ENCODE results near the gene RRP1B. TPM values are rescaled to one million over a fixed set of nuclear protein-coding genes. Genes with fewer than 3 reads are reported as not detected.
"Not testable (repeated sequence)": the region's sequence is repeated elsewhere in the genome, so short reads cannot be mapped to it uniquely, and the experiment has no call there.

Gene RRP1B
- total RNA-seq, 2 experiments from 2014 or later = 105 to 106 TPM

- ChIA-PET POLR2A (no interaction called here), CTCF (interaction anchor here (0.7 kb wide), 1 partner anchor 14 kb away, joined by 3 read pairs; no protein-coding TSS in a partner anchor)
Measured at GRCh38 chr21:43691801-43692200, 32.4 kb downstream of the RRP1B start.

GRCh38 chr21:43692949-43693348 is 33.6 kb downstream of the RRP1B start:
- ChIA-PET CTCF (no interaction called here), POLR2A (no interaction called here)

GRCh38 chr21:43693981-43694380 is 34.6 kb downstream of the RRP1B start:
- POLR2A ChIA-PET = no interaction called here

GRCh38 chr21:43694437-43695079 is 35.2 kb downstream of the RRP1B start:
- ChIA-PET POLR2A (no interaction called here), CTCF (interaction anchor here (1.0 kb wide), 1 partner anchor 28 kb away, joined by 3 read pairs; no protein-coding TSS in a partner anchor)

More at GRCh38 chr21:43693981-43694380, 34.6 kb downstream of the RRP1B start:
- CTCF ChIA-PET = interaction anchor here (1.0 kb wide), 1 partner anchor 27 kb away, joined by 3 read pairs; no protein-coding TSS in a partner anchor

- POLR2A ChIA-PET = no interaction called here
- CTCF ChIA-PET = no interaction called here
Measured at GRCh38 chr21:43696214-43696613, 36.9 kb downstream of the RRP1B start.

GRCh38 chr21:43697758-43698643 is 38.6 kb downstream of the RRP1B start:
- ChIA-PET CTCF (interaction anchor here (0.7 kb wide), 1 partner anchor 67 kb away, joined by 3 read pairs; no protein-coding TSS in a partner anchor), POLR2A (no interaction called here)

- POLR2A ChIA-PET, CTCF ChIA-PET: not testable (repeated sequence)
Measured at GRCh38 chr21:43699492-43699777, 40.1 kb downstream of the RRP1B start.

GRCh38 chr21:43699933-43700599 is 40.7 kb downstream of the RRP1B start:
- ChIA-PET POLR2A (no interaction called here), CTCF (no interaction called here)

GRCh38 chr21:43701936-43702784 is 42.8 kb downstream of the RRP1B start:
- ChIA-PET POLR2A (no interaction called here), CTCF (no interaction called here)

- ChIA-PET POLR2A (no interaction called here), CTCF (no interaction called here)
Measured at GRCh38 chr21:43702785-43703034, 43.4 kb downstream of the RRP1B start.

GRCh38 chr21:43703035-43703880 is 43.9 kb downstream of the RRP1B start:
- CTCF ChIA-PET = no interaction called here
- POLR2A ChIA-PET = no interaction called here

GRCh38 chr21:43707462-43707861 is 48.1 kb downstream of the RRP1B start:
- ChIA-PET CTCF (interaction anchor here (0.7 to 1.5 kb wide), 2 partner anchors 49 to 82 kb away, joined by 3 to 4 read pairs; partner anchors contain the start of gene RRP1), POLR2A (no interaction called here)

- POLR2A ChIA-PET = no interaction called here
- CTCF ChIA-PET = no interaction called here
Measured at GRCh38 chr21:43708745-43709381, 49.5 kb downstream of the RRP1B start.

- CTCF ChIA-PET = no interaction called here
- POLR2A ChIA-PET = no interaction called here
Measured at GRCh38 chr21:43712268-43712942, 53.0 kb downstream of the RRP1B start.

- CTCF ChIA-PET, POLR2A ChIA-PET: not testable (repeated sequence)
Measured at GRCh38 chr21:43713123-43713522, 53.8 kb downstream of the RRP1B start.

GRCh38 chr21:43716376-43717165 is 57.2 kb downstream of the RRP1B start:
- ChIA-PET CTCF (no interaction called here), POLR2A (no interaction called here)

GRCh38 chr21:43717166-43717853 is 58.0 kb downstream of the RRP1B start:
- CTCF ChIA-PET = no interaction called here

More at GRCh38 chr21:43717166-43717853, 58.0 kb downstream of the RRP1B start:
- POLR2A ChIA-PET = no interaction called here
